Right cardiac atrium (tissue), 5 donors: ENCODE measurements around the gene CLCN7. TPM values are rescaled to one million over a fixed set of nuclear protein-coding genes. Genes with fewer than 3 reads are reported as not detected.
A peak's percentile ranks its signal among the peaks of the same experiment; 100 is the strongest.

Source experiments
- ATAC-seq, 2 donors: fragments of 200-7000 bp; cut with Tn5 transposase; one replicate each; pipeline versions ENCODE4 v1.8.0 to v1.9.1; 2020; ENCODE audit warnings: moderate library complexity in 2 of 2, mild to moderate bottlenecking in 1 of 2
- DNase-seq, 3 donors: peaks; one replicate each; pipeline ENCODE4 v3.0.0-alpha.2; 2020
- H3K27ac ChIP-seq: one replicate; pipeline ENCODE4 v1.5.1; 2013; ENCODE audit warnings: mild to moderate bottlenecking, low read length, control low read depth, moderate library complexity
- H3K27me3 ChIP-seq: one replicate; pipeline ENCODE4 v1.6.1; 2013; ENCODE audit not compliant: control insufficient read depth, insufficient read depth
- H3K4me1 ChIP-seq: one replicate; pipeline ENCODE4 v1.6.1; 2013; ENCODE audit warnings: low read length; ENCODE audit not compliant: control insufficient read depth, insufficient read depth
- H3K4me3 ChIP-seq: one replicate; pipeline ENCODE4 v1.5.1; 2013; ENCODE audit warnings: low read length, control low read depth
- H3K9me3 ChIP-seq: one replicate; pipeline ENCODE4 v1.6.1; 2013; ENCODE audit warnings: low read length; ENCODE audit not compliant: control insufficient read depth
- WGBS: extraction: QIAGEN DNeasy Blood & Tissue Kit; methylation state at CpG from one replicate; pipeline ENCODE4 v1.1.7; 2013; 5-methylcytosine and 5-hydroxymethylcytosine counted together
- intact Hi-C, 4 donors: fragments of 100-400 bp; cut with DNase I; formaldehyde crosslinking; loops; one replicate each; pipeline versions ENCODE4 v1.11.0 to v1.14.0; 2022 to 2023
- polyA plus RNA-seq: library from polyadenylated mRNA; stranded (reverse); fragments of 200-250 nt; gene quantifications from one replicate; pipeline ENCODE4 v1.2.3, GENCODE V29; 2013
- total RNA-seq, 4 donors: library from RNA; stranded (reverse); fragmentation: NEBNext Ultra II Directional; extraction: Animal tissue kit (Norgen Biotek cat#: 25700); gene quantifications; one replicate each; pipeline ENCODE4 v1.2.1, GENCODE V29; 2021
- donor health status: healthy with polysubstance abuse.
- donor health status: DM: no; HTN: yes; CAD: no.
- donor health status: DM: no; HTN: no; CAD: no.
- donor health status: DM: no; HTN: yes; CAD: no; lungs with severe emphysema.
- donor health status: DM: yes; HTN: yes; CAD: no.

Gene CLCN7
- total and polyA plus RNA-seq, 5 donors: 32.9 to 54.8 (median 47.7) TPM

GRCh38 chr16:1425616-1426370 is 49.0 kb downstream of the CLCN7 start:
- Histone ChIP-seq H3K9me3 (no peaks in the 10 kb centered on the region), H3K27ac (no peak overlapping the region), H3K27me3 (no peaks in the 10 kb centered on the region), H3K4me1 (no peaks in the 10 kb centered on the region), H3K4me3 (no peak overlapping the region)
- intact Hi-C loops: no loop called here
- no peak for ATAC-seq
- no peak for DNase-seq
- 86% methylated on average over 16 of the region's 16 CpGs for WGBS

- Histone ChIP-seq H3K4me3 (no peak overlapping the region), H3K4me1 (peaks cover 3% of the 10 kb centered on the region), H3K9me3 (no peaks in the 10 kb centered on the region), H3K27me3 (no peaks in the 10 kb centered on the region), H3K27ac (no peak overlapping the region)
- ATAC-seq (no peak), DNase-seq (peak in 1 of 3 donors; percentile 47)
- 91% methylated on average over 12 of the region's 12 CpGs for WGBS
- intact Hi-C loops: no loop called here
Observed at GRCh38 chr16:1424028-1424427, 50.8 kb downstream of the CLCN7 start.

- Histone ChIP-seq H3K4me3 (no peak overlapping the region), H3K9me3 (no peaks in the 10 kb centered on the region), H3K27me3 (no peaks in the 10 kb centered on the region), H3K4me1 (peaks cover 3% of the 10 kb centered on the region), H3K27ac (no peak overlapping the region)
- intact Hi-C loops: no loop called here
- ATAC-seq (no peak), DNase-seq (peak in 1 of 3 donors; percentile 17)
- WGBS: 89% methylated on average over 10 of the region's 10 CpGs
Observed at GRCh38 chr16:1422076-1422475, 52.8 kb downstream of the CLCN7 start.

- Histone ChIP-seq H3K4me3 (peak overlapping the region; percentile 71), H3K4me1 (peaks cover 3% of the 10 kb centered on the region), H3K27me3 (no peaks in the 10 kb centered on the region), H3K9me3 (no peaks in the 10 kb centered on the region), H3K27ac (peak overlapping the region; percentile 43)
- ATAC-seq: no peak
- intact Hi-C loops: no loop called here
- WGBS: 2% methylated on average over 22 of the region's 22 CpGs
- peak in 1 of 3 donors; percentile 64 for DNase-seq
Observed at GRCh38 chr16:1420111-1420539, 54.7 kb downstream of the CLCN7 start.

GRCh38 chr16:1416521-1416941 is 58.3 kb downstream of the CLCN7 start:
- DNase-seq: no peak
- Histone ChIP-seq H3K4me3 (no peak overlapping the region), H3K27ac (no peak overlapping the region), H3K9me3 (no peaks in the 10 kb centered on the region), H3K27me3 (no peaks in the 10 kb centered on the region), H3K4me1 (peaks cover 3% of the 10 kb centered on the region)
- ATAC-seq: no peak
- intact Hi-C loops: loop anchor here in 1 of 4 donors (10.0 kb wide), 1 partner anchor 112 kb away; the partner anchor contains the start of gene UBE2I
- 67% methylated on average over 3 of the region's 3 CpGs for WGBS

GRCh38 chr16:1414532-1415260 is 60.1 kb downstream of the CLCN7 start, which contains the start of gene UNKL:
UNKL (minus strand) TSS chr16:1414704; CDS start chr16:1414691, 13 bp downstream.
- DNase-seq: peak; percentile 83 to 94 (median 94)
- intact Hi-C loops: loop anchor here in 1 of 4 donors (10.0 kb wide), 1 partner anchor 110 kb away; the partner anchor contains the start of gene UBE2I

GRCh38 chr16:1413684-1414531 is 60.9 kb downstream of the CLCN7 start:
- peak overlapping the region; percentile 72 for H3K27ac ChIP-seq
- H3K27me3 ChIP-seq: no peaks in the 10 kb centered on the region
- no peaks in the 10 kb centered on the region for H3K4me1 ChIP-seq
- peak; percentile 49 to 51 for ATAC-seq
- peak; percentile 51 to 85 (median 85) for DNase-seq
- peak overlapping the region; percentile 95 for H3K4me3 ChIP-seq
- no peaks in the 10 kb centered on the region for H3K9me3 ChIP-seq
- 3% methylated on average over 85 of the region's 85 CpGs for WGBS
- intact Hi-C loops: loop anchor here in 1 of 4 donors (10.0 kb wide), 1 partner anchor 109 kb away; the partner anchor contains the start of gene UBE2I

More at GRCh38 chr16:1414532-1415260, 60.1 kb downstream of the CLCN7 start, which contains the start of gene UNKL:
- Histone ChIP-seq H3K27me3 (no peaks in the 10 kb centered on the region), H3K27ac (peak within 1 kb of the TSS; percentile 93), H3K4me3 (peak within 1 kb of the TSS; percentile 95), H3K9me3 (no peaks in the 10 kb centered on the region), H3K4me1 (no peaks in the 10 kb centered on the region)
- WGBS: 2% methylated on average over 66 of the region's 72 CpGs
- peak; percentile 53 to 60 for ATAC-seq

- Histone ChIP-seq H3K9me3 (no peaks in the 10 kb centered on the region), H3K4me1 (no peaks in the 10 kb centered on the region), H3K27me3 (no peaks in the 10 kb centered on the region), H3K27ac (no peak overlapping the region), H3K4me3 (no peak overlapping the region)
- WGBS: 83% methylated on average over 2 of the region's 2 CpGs
- intact Hi-C loops: loop anchor here in 1 of 4 donors (10.0 kb wide), 1 partner anchor 108 kb away; the partner anchor contains the start of gene UBE2I
- DNase-seq (no peak), ATAC-seq (no peak)
Observed at GRCh38 chr16:1412847-1413246, 62.0 kb downstream of the CLCN7 start.

- Histone ChIP-seq H3K9me3 (no peaks in the 10 kb centered on the region), H3K27ac (no peak overlapping the region), H3K4me1 (no peaks in the 10 kb centered on the region), H3K27me3 (no peaks in the 10 kb centered on the region), H3K4me3 (peak overlapping the region; percentile 5)
- 3% methylated on average over 42 of the region's 42 CpGs for WGBS
- peak; percentile 97 to 99 (median 98) for DNase-seq
- ATAC-seq: peak; percentile 96 to 97
- intact Hi-C loops: no loop called here
Observed at GRCh38 chr16:1408171-1408837, 66.5 kb downstream of the CLCN7 start.

GRCh38 chr16:1407753-1408152 is 67.1 kb downstream of the CLCN7 start:
- Histone ChIP-seq H3K9me3 (no peaks in the 10 kb centered on the region), H3K27me3 (no peaks in the 10 kb centered on the region), H3K4me1 (no peaks in the 10 kb centered on the region), H3K27ac (no peak overlapping the region), H3K4me3 (no peak overlapping the region)
- intact Hi-C loops: no loop called here
- DNase-seq (peak in 2 of 3 donors; percentile 49 to 73), ATAC-seq (peak; percentile 4 to 35)
- WGBS: 25% methylated on average over 11 of the region's 11 CpGs
